GM13977 (cell line): ENCODE data around the gene KCNMA1.

Source experiments
- DNase-seq: peaks from one replicate; pipeline ENCODE4 v3.0.0; 2012; ENCODE audit warnings: low spot score
- in situ Hi-C: fragments of 300-500 bp; cut with MboI; formaldehyde crosslinking; loops from one replicate; pipeline ENCODE4 v1.12.0; 2022; ENCODE audit warnings: low sequenced_read_pairs, low pct_unique_long_range_greater_than_20kb, mixed read lengths, inconsistent platforms; ENCODE audit not compliant: unreplicated experiment
- TF ChIP-seq, protein P1 (sequence below): IDR thresholded peaks from 2 replicates; pipeline ENCODE4 v1.5.1; 2012; ENCODE audit warnings: mild to moderate bottlenecking, control low read depth; ENCODE audit not compliant: insufficient read depth; ENCODE audit errors: extremely low read depth, missing control alignments

KCNMA1 gene

DNA sequence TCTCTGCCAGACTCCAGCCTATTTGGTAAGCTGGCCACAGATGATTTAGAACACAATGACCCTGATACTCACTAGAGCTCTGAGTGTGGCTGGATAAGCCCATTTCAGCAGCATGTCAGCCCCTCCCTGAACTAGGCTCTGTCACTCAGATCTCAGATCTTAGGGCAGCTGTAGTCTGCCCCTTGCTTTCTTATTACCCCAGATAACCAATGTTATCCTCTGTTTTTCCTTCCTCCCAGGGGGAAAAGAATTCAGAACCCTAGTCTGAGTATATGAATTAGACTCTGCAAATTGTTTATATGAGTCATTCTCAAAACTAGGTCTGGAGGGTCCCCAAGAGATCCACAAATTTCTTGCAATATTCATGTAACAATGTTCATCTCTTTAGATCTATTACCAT, 286.2 kb downstream of the KCNMA1 start:
- TF ChIP-seq, protein P1, sequence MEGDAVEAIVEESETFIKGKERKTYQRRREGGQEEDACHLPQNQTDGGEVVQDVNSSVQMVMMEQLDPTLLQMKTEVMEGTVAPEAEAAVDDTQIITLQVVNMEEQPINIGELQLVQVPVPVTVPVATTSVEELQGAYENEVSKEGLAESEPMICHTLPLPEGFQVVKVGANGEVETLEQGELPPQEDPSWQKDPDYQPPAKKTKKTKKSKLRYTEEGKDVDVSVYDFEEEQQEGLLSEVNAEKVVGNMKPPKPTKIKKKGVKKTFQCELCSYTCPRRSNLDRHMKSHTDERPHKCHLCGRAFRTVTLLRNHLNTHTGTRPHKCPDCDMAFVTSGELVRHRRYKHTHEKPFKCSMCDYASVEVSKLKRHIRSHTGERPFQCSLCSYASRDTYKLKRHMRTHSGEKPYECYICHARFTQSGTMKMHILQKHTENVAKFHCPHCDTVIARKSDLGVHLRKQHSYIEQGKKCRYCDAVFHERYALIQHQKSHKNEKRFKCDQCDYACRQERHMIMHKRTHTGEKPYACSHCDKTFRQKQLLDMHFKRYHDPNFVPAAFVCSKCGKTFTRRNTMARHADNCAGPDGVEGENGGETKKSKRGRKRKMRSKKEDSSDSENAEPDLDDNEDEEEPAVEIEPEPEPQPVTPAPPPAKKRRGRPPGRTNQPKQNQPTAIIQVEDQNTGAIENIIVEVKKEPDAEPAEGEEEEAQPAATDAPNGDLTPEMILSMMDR, result no peak
- in situ Hi-C loops, result no loop called here
- DNase-seq, result no peak

DNA sequence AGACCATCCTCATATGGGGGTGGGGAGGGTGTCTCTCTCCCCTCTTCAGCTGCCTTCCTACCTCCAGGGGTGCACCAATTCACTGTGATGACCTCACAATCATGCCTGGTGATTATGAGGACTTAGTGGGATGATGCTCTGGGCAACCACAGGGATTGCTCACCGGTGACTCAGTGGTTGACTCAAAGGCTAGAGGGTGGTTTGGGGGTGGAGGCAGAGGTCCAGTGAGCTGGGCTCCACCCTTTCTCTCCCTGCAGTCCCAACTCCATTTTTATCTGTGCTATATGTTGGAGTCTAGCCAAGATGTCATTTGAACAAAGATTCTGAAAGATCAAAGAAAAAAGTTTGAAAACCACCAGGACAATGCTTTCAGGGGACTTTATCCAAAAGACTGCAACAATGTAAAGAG, 286.9 kb downstream of the KCNMA1 start:
- TF ChIP-seq, protein P1, result no peak
- no peak for DNase-seq

DNA sequence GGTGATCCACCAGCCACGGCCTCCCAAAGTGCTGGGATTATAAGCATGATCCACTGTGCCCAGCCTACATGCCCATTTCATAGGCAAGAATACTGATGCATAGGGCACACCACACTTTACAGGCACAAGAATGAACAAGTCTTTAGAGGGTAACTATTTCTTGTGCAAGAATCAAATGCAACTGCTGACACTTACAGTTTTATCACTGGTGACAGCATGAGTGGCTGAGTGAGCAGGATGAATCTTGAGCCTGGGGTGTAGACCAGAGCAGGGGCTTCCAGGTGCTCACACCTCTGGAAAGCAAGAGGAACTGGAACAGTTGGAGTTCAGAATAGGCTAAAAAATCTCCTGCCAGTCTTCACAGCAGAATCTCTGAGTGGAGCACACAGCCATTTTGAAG, 287.5 kb downstream of the KCNMA1 start:
- in situ Hi-C loops, result no loop called here
- TF ChIP-seq, protein P1, result no peak
- no peak for DNase-seq

More for the DNA sequence above, 286.9 kb downstream of the KCNMA1 start:
- in situ Hi-C loops, result no loop called here

DNA sequence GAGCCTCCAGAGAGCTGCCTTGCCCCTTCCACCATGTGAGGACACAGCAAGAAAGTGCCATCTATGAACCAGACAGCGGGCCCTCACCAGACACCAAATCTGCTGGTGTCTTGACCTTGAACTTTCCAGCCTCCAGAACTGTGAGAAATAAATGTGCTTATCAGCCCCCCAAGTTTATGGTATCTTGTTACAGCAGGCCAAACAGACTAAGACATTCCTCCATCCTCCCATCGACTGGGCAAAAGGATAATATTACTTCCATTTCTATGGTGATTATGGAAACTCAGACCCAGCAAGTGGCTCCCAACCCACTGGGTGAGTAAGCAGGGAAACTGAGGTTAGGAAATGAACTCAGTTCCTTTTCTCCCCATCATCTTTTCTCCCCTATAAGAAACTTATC, 288.4 kb downstream of the KCNMA1 start:
- no peak for DNase-seq
- in situ Hi-C loops, result no loop called here
- TF ChIP-seq, protein P1, result no peak

DNA sequence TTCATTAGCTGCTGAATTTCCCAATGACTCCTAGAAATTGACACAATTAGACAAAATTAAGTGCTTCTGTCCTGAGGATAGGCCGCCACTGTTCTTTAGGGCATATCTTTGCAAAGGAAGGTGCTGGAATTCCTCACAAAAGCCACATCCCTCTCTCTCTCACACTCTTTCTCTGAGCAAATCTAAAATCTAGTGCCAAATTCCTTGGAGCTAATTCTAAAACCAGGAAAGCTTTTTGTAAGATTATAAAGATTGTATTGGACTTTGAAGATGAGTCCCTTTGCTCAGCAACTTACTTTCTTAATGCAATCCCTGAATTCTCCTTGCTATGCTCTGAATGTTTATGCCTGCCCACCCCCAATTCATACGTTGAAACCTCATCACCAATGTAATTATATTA, 288.9 kb downstream of the KCNMA1 start:
- TF ChIP-seq, protein P1, result no peak
- in situ Hi-C loops, result no loop called here
- DNase-seq, result no peak

DNA sequence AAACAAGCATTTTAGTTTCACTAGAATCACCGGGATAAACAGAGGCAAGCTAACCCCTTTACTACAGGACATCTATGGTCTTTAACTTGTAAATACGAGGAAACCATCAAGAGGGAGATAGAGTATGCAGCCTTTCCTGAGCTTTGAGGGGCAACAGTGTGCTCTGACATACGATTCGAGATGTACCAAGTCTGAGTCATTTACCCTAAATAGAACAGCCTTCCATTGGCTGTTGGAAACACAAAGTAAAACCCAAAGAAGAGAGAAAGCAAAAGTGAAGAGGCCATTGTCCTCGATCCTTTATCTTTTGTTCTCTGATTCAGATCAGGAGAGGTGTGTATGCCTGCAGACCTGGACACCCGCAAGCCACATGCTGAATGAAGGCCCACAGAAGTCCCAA, 289.5 kb downstream of the KCNMA1 start:
- TF ChIP-seq, protein P1, result no peak
- no peak for DNase-seq
- in situ Hi-C loops, result no loop called here

DNA sequence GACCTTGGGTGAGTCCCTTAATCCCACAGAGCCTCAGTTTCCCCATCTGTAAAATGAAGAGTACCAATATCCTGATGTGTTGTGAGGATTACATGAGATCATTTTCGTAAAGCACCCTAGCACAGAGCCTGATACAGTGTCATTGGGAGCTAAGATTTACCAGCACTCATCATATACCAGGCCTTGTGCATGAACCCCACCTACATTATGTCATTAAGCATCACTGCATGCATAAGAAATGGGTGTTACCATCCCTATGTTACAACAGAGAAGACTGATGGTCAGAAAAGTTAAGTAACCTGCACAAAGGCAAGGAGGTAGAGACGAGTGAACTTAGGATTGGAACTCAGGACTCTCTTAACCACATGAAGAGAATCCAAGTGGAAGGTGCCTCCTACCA, 290.6 kb downstream of the KCNMA1 start:
- in situ Hi-C loops, result no loop called here

More for the DNA sequence above, 290.6 kb downstream of the KCNMA1 start:
- TF ChIP-seq, protein P1, result no peak
- no peak for DNase-seq
